HTERT RPE-1 (cell line): ENCODE results near the gene CIC.

Source experiments
- in situ Hi-C: fragments of 300-500 bp; cut with MboI; formaldehyde crosslinking; loops from 4 replicates; pipeline ENCODE4 v1.14.3; 2020; ENCODE audit warnings: low sequenced_read_pairs

CIC gene

GRCh38 chr19:42242512-42243409 lies 26.3 kb upstream of the CIC start, which contains the start of gene GSK3A:
TSS of gene GSK3A (minus strand) at chr19:42242602. CDS start at chr19:42242465, 137 bp downstream.
- in situ Hi-C loops = no loop called here

GRCh38 chr19:42244347-42245220 lies 24.5 kb upstream of the CIC start:
- in situ Hi-C loops = no loop called here

GRCh38 chr19:42245231-42245630 lies 23.8 kb upstream of the CIC start:
- in situ Hi-C loops = no loop called here

GRCh38 chr19:42246143-42246921 lies 22.7 kb upstream of the CIC start:
- in situ Hi-C loops = no loop called here

- in situ Hi-C loops = no loop called here
Observed at GRCh38 chr19:42246922-42247639, 22.0 kb upstream of the CIC start.

- in situ Hi-C loops = no loop called here
Observed at GRCh38 chr19:42247640-42248199, 21.3 kb upstream of the CIC start.

GRCh38 chr19:42248270-42249148 lies 20.5 kb upstream of the CIC start:
- in situ Hi-C loops = no loop called here

- in situ Hi-C loops = no loop called here
Observed at GRCh38 chr19:42249149-42249750, 19.8 kb upstream of the CIC start.

- in situ Hi-C loops = no loop called here
Observed at GRCh38 chr19:42249769-42250168, 19.3 kb upstream of the CIC start.

- in situ Hi-C loops = no loop called here
Observed at GRCh38 chr19:42250183-42250665, 18.8 kb upstream of the CIC start.

- in situ Hi-C loops = no loop called here
Observed at GRCh38 chr19:42250666-42251531, 18.2 kb upstream of the CIC start.

- in situ Hi-C loops = no loop called here
Observed at GRCh38 chr19:42251572-42252358, 17.3 kb upstream of the CIC start.

- in situ Hi-C loops = no loop called here
Observed at GRCh38 chr19:42252365-42253244, 16.4 kb upstream of the CIC start.

GRCh38 chr19:42253245-42254088 lies 15.6 kb upstream of the CIC start:
- in situ Hi-C loops = no loop called here
